IMR-90 (cell line): Measurements from ENCODE around the gene PPARG. TPM values are rescaled to one million over a fixed set of nuclear protein-coding genes. Genes with fewer than 3 reads are reported as not detected.

Source experiments
- ATAC-seq: fragments of 200-7000 bp; cut with Tn5 transposase; 2 replicates; pipeline ENCODE4 v1.9.1; 2020; ENCODE audit warnings: low read depth, mild to moderate bottlenecking, moderate library complexity
- BruUV-seq: library from RNA; stranded (reverse); fragments of 400-500 nt; replicated peaks from 2 replicates; lab custom pipeline; 2021; lab: Mats Ljungman, UMichigan
- CTCF ChIA-PET: fragments of 300-600 bp; formaldehyde crosslinking; extraction: SDS; loops from one replicate; lab custom pipeline; 2021; ENCODE audit warnings: antibody characterized with exemption; lab: Yijun Ruan, JAX
- POLR2A ChIA-PET: fragments of 300-600 bp; sonication (Branson Sonifier 250); formaldehyde crosslinking; loops from one replicate; lab custom pipeline; 2022; ENCODE audit warnings: antibody characterized with exemption; ENCODE audit not compliant: unreplicated experiment; lab: Charles Lee
- DNase-seq: peaks from one replicate; pipeline ENCODE4 v3.0.0; 2013
- H2AFZ ChIP-seq: replicated peaks from 2 replicates; pipeline ENCODE3; 2013; ENCODE audit warnings: low read length, mild to moderate bottlenecking; ENCODE audit not compliant: poor library complexity
- H2AK5ac ChIP-seq: 2 replicates; pipeline ENCODE4 v1.6.1; 2013; ENCODE audit warnings: low read depth, low read length, inconsistent platforms
- H2AK9ac ChIP-seq: replicated peaks from 2 replicates; pipeline ENCODE3; 2013; ENCODE audit warnings: mild to moderate bottlenecking, low read depth, low read length, moderate library complexity; ENCODE audit not compliant: poor library complexity
- H2BK120ac ChIP-seq: 2 replicates; pipeline ENCODE4 v1.6.1; 2013; ENCODE audit warnings: low read depth, low read length, inconsistent platforms
- H2BK15ac ChIP-seq: 3 replicates; pipeline ENCODE4 v1.6.1; 2013; ENCODE audit warnings: low read depth, low read length, inconsistent platforms
- H2BK20ac ChIP-seq: 2 replicates; pipeline ENCODE4 v1.6.1; 2013; ENCODE audit warnings: low read depth, mild to moderate bottlenecking, inconsistent platforms, low read length, moderate library complexity
- H2BK5ac ChIP-seq: 2 replicates; pipeline ENCODE4 v1.6.1; 2013; ENCODE audit warnings: mild to moderate bottlenecking, low read depth, low read length, inconsistent platforms; ENCODE audit not compliant: poor library complexity, severe bottlenecking
- H3K14ac ChIP-seq: replicated peaks from 2 replicates; pipeline ENCODE4 v1.6.1; 2013; ENCODE audit warnings: low read depth, low read length, inconsistent platforms
- H3K18ac ChIP-seq: 2 replicates; pipeline ENCODE4 v1.6.1; 2013; ENCODE audit warnings: low read depth, low read length, control low read depth
- H3K23ac ChIP-seq: 2 replicates; pipeline ENCODE4 v1.6.1; 2013; ENCODE audit warnings: low read depth, low read length, inconsistent platforms
- H3K27ac ChIP-seq: 2 replicates; pipeline ENCODE4 v1.5.1; 2013; ENCODE audit warnings: mild to moderate bottlenecking, control low read depth, low read length; ENCODE audit not compliant: insufficient read depth
- H3K27me3 ChIP-seq: 2 replicates; pipeline ENCODE4 v1.6.1; 2013; ENCODE audit warnings: low read length; ENCODE audit not compliant: control insufficient read depth, insufficient read depth
- H3K36me3 ChIP-seq: 2 replicates; pipeline ENCODE4 v1.6.1; 2013; ENCODE audit warnings: low read length, mixed read lengths; ENCODE audit not compliant: control insufficient read depth, insufficient read depth
- H3K4ac ChIP-seq: 2 replicates; pipeline ENCODE4 v1.6.1; 2013; ENCODE audit warnings: low read depth, low read length, inconsistent platforms
- H3K4me1 ChIP-seq: 2 replicates; pipeline ENCODE4 v1.6.1; 2013; ENCODE audit warnings: low read length, mixed read lengths; ENCODE audit not compliant: control insufficient read depth, insufficient read depth
- H3K4me2 ChIP-seq: 2 replicates; pipeline ENCODE4 v1.6.1; 2013; ENCODE audit warnings: low read depth, mild to moderate bottlenecking, control low read depth, low read length, moderate library complexity
- H3K4me3 ChIP-seq: 2 replicates; pipeline ENCODE4 v1.5.1; 2013; ENCODE audit warnings: low read depth, mild to moderate bottlenecking, control low read depth, low read length, moderate library complexity; ENCODE audit not compliant: insufficient read depth
- H3K56ac ChIP-seq: 2 replicates; pipeline ENCODE4 v1.6.1; 2013; ENCODE audit warnings: low read length, inconsistent platforms; ENCODE audit not compliant: insufficient read depth; ENCODE audit errors: extremely low read depth
- H3K79me1 ChIP-seq, 2 experiments: 2 replicates each; pipeline ENCODE4 v1.6.1; 2013; ENCODE audit warnings: low read length in 2 of 2, inconsistent platforms in 1 of 2, low read depth in 1 of 2
- H3K9ac ChIP-seq: 2 replicates; pipeline ENCODE4 v1.6.1; 2013; ENCODE audit warnings: low read depth, low read length, control low read depth
- H3K9me1 ChIP-seq: 2 replicates; pipeline ENCODE4 v1.6.1; 2013; ENCODE audit warnings: low read length, inconsistent platforms; ENCODE audit not compliant: insufficient read depth
- H3K9me3 ChIP-seq: 2 replicates; pipeline ENCODE4 v1.6.1; 2013; ENCODE audit warnings: low read length; ENCODE audit not compliant: control insufficient read depth, insufficient read depth
- H4K20me1 ChIP-seq: 2 replicates; pipeline ENCODE4 v1.6.1; 2013; ENCODE audit warnings: low read length, inconsistent platforms; ENCODE audit not compliant: insufficient read depth
- H4K5ac ChIP-seq: 2 replicates; pipeline ENCODE4 v1.6.1; 2013; ENCODE audit warnings: mild to moderate bottlenecking, low read depth, low read length, control low read depth
- H4K8ac ChIP-seq, 2 experiments: 2 replicates each; pipeline ENCODE4 v1.6.1; 2013; ENCODE audit warnings: low read depth in 2 of 2, low read length in 2 of 2, control low read depth in 1 of 2, inconsistent platforms in 1 of 2
- H4K91ac ChIP-seq: 2 replicates; pipeline ENCODE4 v1.6.1; 2013; ENCODE audit warnings: low read depth, low read length, inconsistent platforms; ENCODE audit not compliant: insufficient read depth
- BHLHE40 ChIP-seq: fragments of 150-350 bp; IDR thresholded peaks from 2 replicates; pipeline ENCODE4 v1.6.1; 2016; ENCODE audit warnings: mild to moderate bottlenecking, low read depth, low read length
- CEBPB ChIP-seq: IDR thresholded peaks from 2 replicates; pipeline ENCODE4 v1.6.1; 2012; ENCODE audit warnings: low read depth, low read length, improper control_type of control experiment
- CHD1 ChIP-seq: IDR thresholded peaks from 2 replicates; pipeline ENCODE4 v1.6.1; 2012; ENCODE audit warnings: low read depth, low read length, improper control_type of control experiment
- MAFK ChIP-seq: IDR thresholded peaks from 2 replicates; pipeline ENCODE4 v1.6.1; 2012; ENCODE audit warnings: low read depth, low read length, improper control_type of control experiment
- MAZ ChIP-seq: IDR thresholded peaks from 2 replicates; pipeline ENCODE4 v1.6.1; 2012; ENCODE audit warnings: low read depth, mild to moderate bottlenecking, low read length, improper control_type of control experiment, moderate library complexity, borderline replicate concordance
- NFE2L2 ChIP-seq: fragments of 150-350 bp; IDR thresholded peaks from 2 replicates; pipeline ENCODE4 v1.6.1; 2016; ENCODE audit warnings: low read depth, mild to moderate bottlenecking, low read length
- SMC3 ChIP-seq: fragments of 150-350 bp; IDR thresholded peaks from 2 replicates; pipeline ENCODE4 v1.6.1; 2016; ENCODE audit warnings: low read depth, mild to moderate bottlenecking, antibody characterized with exemption, low read length, moderate library complexity
- WGBS, 2 experiments: methylation state at CpG; one replicate each; pipeline versions ENCODE4 v1.1.5 to v1.1.7; 2013; ENCODE audit warnings: missing lambda C conversion rate in 2 of 2; ENCODE audit not compliant: insufficient read length in 1 of 2; ENCODE audit errors: extremely low coverage in 2 of 2; 5-methylcytosine and 5-hydroxymethylcytosine counted together
- dilution Hi-C: fragments of 300-500 bp; cut with HindIII; formaldehyde crosslinking; loops from one replicate; pipeline ENCODE4 v1.14.3; 2018; ENCODE audit warnings: low sequenced_read_pairs; ENCODE audit not compliant: unreplicated experiment
- in situ Hi-C: fragments of 300-500 bp; cut with MboI; formaldehyde crosslinking; loops from 3 replicates; pipeline ENCODE4 v1.14.3; 2019; ENCODE audit warnings: low sequenced_read_pairs, inconsistent platforms, mixed read lengths
- intact Hi-C: fragments of 100-400 bp; cut with micrococcal nuclease; formaldehyde crosslinking; loops from 2 replicates; pipeline ENCODE4 v1.10.0; 2022
- polyA plus RNA-seq, 3 experiments: library from polyadenylated mRNA; depleted of rRNA; stranded (reverse); fragments of >200 nt; gene quantifications; 2 replicates each; pipeline ENCODE4 v1.2.3, GENCODE V29; 2012; ENCODE audit warnings: low replicate concordance in 1 of 3
- total RNA-seq: library from RNA; depleted of rRNA; stranded (reverse); fragments of >200 nt; gene quantifications from 2 replicates; pipeline ENCODE4 v1.2.3, GENCODE V29; 2012
- TF ChIP-seq, protein P1 (sequence below): conservative IDR thresholded peaks from 2 replicates; pipeline ENCODE4 v1.5.1; 2012; ENCODE audit warnings: mild to moderate bottlenecking, low read depth, low read length, improper control_type of control experiment
- TF ChIP-seq, protein P2 (sequence below): fragments of 150-350 bp; IDR thresholded peaks from 2 replicates; pipeline ENCODE4 v1.6.1; 2016; ENCODE audit warnings: low read depth, mild to moderate bottlenecking, low read length, moderate library complexity, borderline replicate concordance

Gene PPARG
- total and polyA plus RNA-seq, 2 of the 4 experiments (the other 2 are of a cell fraction): 11.2 to 23.8 TPM

DNA sequence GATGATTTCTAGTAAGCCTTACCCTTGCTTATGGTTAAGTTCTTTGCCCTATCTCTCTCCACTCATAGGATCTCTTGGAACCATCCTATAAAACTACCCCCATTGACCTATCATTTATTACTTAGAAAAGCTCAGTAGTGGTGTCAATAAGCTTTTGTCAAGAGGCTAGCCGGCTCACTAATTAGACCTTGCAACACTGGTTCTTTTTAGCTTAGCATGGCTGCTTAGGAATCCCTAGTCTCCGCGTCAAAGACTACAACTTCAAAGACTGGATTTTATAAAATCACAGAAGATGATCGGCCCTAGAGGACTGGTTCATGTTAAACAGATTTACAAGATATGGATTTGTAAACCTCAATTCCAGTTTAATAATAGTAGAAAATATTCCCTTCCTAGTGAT, 7.6 kb downstream of the PPARG start (continued):
- TF ChIP-seq, protein P1, sequence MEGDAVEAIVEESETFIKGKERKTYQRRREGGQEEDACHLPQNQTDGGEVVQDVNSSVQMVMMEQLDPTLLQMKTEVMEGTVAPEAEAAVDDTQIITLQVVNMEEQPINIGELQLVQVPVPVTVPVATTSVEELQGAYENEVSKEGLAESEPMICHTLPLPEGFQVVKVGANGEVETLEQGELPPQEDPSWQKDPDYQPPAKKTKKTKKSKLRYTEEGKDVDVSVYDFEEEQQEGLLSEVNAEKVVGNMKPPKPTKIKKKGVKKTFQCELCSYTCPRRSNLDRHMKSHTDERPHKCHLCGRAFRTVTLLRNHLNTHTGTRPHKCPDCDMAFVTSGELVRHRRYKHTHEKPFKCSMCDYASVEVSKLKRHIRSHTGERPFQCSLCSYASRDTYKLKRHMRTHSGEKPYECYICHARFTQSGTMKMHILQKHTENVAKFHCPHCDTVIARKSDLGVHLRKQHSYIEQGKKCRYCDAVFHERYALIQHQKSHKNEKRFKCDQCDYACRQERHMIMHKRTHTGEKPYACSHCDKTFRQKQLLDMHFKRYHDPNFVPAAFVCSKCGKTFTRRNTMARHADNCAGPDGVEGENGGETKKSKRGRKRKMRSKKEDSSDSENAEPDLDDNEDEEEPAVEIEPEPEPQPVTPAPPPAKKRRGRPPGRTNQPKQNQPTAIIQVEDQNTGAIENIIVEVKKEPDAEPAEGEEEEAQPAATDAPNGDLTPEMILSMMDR: no peak

DNA sequence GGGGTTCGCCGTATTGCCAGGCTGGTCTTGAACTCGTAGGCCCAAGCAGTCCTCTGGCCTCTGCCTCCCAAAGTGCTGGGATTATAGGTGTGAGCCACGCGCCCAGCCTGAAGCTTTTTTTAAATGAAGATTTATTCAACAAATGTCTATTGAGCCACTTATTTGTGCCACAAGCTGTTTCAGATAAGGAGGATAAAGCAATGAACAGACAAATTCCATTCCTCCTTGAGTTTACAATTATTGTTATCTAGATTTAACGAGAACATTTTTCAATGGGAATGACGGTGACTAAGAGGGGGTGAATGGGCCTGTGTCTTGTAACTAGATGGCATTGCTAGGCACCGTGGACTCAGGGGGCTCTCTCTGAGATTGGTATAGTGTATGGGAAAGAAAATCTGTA, 10.2 kb downstream of the PPARG start:
- Histone ChIP-seq H3K4me2 (no peak overlapping the region), H2BK20ac (no peak overlapping the region), H2BK5ac (no peak overlapping the region), H3K27me3 (no peaks in the 10 kb centered on the region), H3K4me1 (peaks cover 6% of the 10 kb centered on the region), H2BK15ac (no peak overlapping the region), H3K79me1 (peaks cover 27 to 47% of the 10 kb centered on the region in 2 experiments), H3K56ac (no peak overlapping the region), H2AFZ (no peak overlapping the region), H3K9me3 (no peaks in the 10 kb centered on the region), H3K9me1 (peaks cover 15% of the 10 kb centered on the region), H4K20me1 (no peaks in the 10 kb centered on the region; the same call in 1 of the 2 replicates), H3K36me3 (no peaks in the 10 kb centered on the region), H2BK120ac (no peak overlapping the region), H3K4ac (no peak overlapping the region), H4K8ac (no peak overlapping the region), H4K5ac (no peak overlapping the region), H3K23ac (no peak overlapping the region), H2AK9ac (no peak overlapping the region), H3K18ac (no peak overlapping the region), H3K4me3 (no peak overlapping the region), H4K91ac (no peak overlapping the region), H2AK5ac (no peak overlapping the region), H3K27ac (no peak overlapping the region), H3K14ac (no peak overlapping the region), H3K9ac (no peak overlapping the region)
- no CpG with 5 or more reads among the region's 8 CpGs for WGBS, 2 experiments
- POLR2A ChIA-PET: no interaction called here
- no peak for ATAC-seq
- TF ChIP-seq, protein P2, sequence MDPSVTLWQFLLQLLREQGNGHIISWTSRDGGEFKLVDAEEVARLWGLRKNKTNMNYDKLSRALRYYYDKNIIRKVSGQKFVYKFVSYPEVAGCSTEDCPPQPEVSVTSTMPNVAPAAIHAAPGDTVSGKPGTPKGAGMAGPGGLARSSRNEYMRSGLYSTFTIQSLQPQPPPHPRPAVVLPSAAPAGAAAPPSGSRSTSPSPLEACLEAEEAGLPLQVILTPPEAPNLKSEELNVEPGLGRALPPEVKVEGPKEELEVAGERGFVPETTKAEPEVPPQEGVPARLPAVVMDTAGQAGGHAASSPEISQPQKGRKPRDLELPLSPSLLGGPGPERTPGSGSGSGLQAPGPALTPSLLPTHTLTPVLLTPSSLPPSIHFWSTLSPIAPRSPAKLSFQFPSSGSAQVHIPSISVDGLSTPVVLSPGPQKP: no peak
- no peak for TF ChIP-seq MAZ
- TF ChIP-seq SMC3: no peak
- TF ChIP-seq, protein P1: no peak
- TF ChIP-seq NFE2L2: no peak
- TF ChIP-seq MAFK: no peak
- no peak for TF ChIP-seq CEBPB
- no peak for TF ChIP-seq BHLHE40
- no peak for TF ChIP-seq CHD1
- no TSS peak for BruUV-seq
- intact Hi-C loops (no loop called here), dilution Hi-C loops (no loop called here), in situ Hi-C loops (no loop called here)
- CTCF ChIA-PET: no interaction called here
- no peak for DNase-seq
